T-helper 1 cell treated with Interleukin-12 subunit alpha and Interleukin-12 subunit beta and Interleukin-4 antibody, amounts not matched to agents 30 μg/mL and 1 μg/mL, for 36 hours (primary cell): ENCODE results near the gene CCR6.

Experiments used
- H3K27ac Mint-ChIP-seq: one replicate; pipeline ENCODE4 v1.8.0; 2021; ENCODE audit warnings: mild to moderate bottlenecking, mixed read lengths
- H3K27me3 Mint-ChIP-seq: one replicate; pipeline ENCODE4 v1.8.0; 2021; ENCODE audit warnings: low read depth, mixed read lengths
- H3K36me3 Mint-ChIP-seq: one replicate; pipeline ENCODE4 v1.8.0; 2021; ENCODE audit warnings: low read depth, mixed read lengths
- H3K4me1 Mint-ChIP-seq: one replicate; pipeline ENCODE4 v1.8.0; 2021; ENCODE audit warnings: low read depth, mixed read lengths
- H3K4me3 Mint-ChIP-seq: one replicate; pipeline ENCODE4 v1.8.0; 2021; ENCODE audit warnings: mild to moderate bottlenecking, moderate library complexity, mixed read lengths
- H3K9me3 Mint-ChIP-seq: one replicate; pipeline ENCODE4 v1.8.0; 2021; ENCODE audit warnings: mixed read lengths

CCR6 gene

DNA sequence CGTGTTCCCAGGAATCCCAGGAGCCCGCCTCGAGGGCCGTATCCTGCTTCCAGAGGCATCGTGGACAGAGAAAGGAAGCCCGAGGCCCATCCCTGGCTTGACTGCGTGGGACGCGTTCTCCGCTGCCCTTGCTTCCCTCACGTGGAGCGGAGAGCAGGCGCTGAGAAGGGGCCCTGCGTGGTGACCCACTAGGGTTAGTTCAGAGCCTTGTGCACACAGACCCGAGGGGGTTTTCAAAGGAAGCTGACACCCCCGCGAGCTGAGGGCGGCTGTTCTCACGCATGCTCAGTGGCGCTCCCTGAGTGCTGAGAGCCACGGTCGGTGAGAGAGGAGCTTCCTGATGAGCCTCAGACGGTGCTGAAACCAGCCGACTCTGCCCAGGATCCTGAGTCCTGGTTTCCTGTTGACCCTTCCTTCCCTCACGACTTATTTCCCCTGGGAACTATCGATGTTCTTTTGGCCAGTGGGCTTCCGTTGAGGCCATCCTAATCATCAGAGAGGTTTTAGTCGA lies 28.9 kb upstream of the CCR6 start:
- no peak overlapping the region for H3K27ac Mint-ChIP-seq
- no peaks in the 10 kb centered on the region for H3K36me3 Mint-ChIP-seq
- no peaks in the 10 kb centered on the region for H3K9me3 Mint-ChIP-seq
- peaks cover 7% of the 10 kb centered on the region for H3K27me3 Mint-ChIP-seq
- peaks cover 34% of the 10 kb centered on the region for H3K4me1 Mint-ChIP-seq
- H3K4me3 Mint-ChIP-seq = no peak overlapping the region

DNA sequence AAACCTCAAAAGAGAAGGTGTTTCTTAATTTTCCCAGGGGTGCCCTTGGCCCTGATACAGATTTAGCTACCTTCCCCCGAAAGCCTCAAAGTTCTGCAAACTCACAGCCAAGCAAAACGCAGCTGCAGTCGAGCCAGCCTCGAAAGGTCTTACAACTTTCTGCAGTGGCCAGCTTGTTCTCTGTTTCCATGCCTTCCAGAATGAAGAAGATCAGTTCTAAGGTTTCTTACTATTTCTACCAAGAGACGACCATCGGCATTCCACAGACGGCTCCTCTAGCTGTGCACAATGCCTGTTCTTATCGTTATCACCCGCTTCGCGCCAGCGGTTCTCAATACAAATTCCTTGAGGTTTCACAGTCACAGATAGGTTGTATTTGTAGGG lies 28.5 kb upstream of the CCR6 start:
- H3K4me3 Mint-ChIP-seq = no peak overlapping the region
- H3K27me3 Mint-ChIP-seq = peaks cover 8% of the 10 kb centered on the region
- H3K36me3 Mint-ChIP-seq = no peaks in the 10 kb centered on the region
- peaks cover 37% of the 10 kb centered on the region for H3K4me1 Mint-ChIP-seq
- no peaks in the 10 kb centered on the region for H3K9me3 Mint-ChIP-seq
- H3K27ac Mint-ChIP-seq = no peak overlapping the region

DNA sequence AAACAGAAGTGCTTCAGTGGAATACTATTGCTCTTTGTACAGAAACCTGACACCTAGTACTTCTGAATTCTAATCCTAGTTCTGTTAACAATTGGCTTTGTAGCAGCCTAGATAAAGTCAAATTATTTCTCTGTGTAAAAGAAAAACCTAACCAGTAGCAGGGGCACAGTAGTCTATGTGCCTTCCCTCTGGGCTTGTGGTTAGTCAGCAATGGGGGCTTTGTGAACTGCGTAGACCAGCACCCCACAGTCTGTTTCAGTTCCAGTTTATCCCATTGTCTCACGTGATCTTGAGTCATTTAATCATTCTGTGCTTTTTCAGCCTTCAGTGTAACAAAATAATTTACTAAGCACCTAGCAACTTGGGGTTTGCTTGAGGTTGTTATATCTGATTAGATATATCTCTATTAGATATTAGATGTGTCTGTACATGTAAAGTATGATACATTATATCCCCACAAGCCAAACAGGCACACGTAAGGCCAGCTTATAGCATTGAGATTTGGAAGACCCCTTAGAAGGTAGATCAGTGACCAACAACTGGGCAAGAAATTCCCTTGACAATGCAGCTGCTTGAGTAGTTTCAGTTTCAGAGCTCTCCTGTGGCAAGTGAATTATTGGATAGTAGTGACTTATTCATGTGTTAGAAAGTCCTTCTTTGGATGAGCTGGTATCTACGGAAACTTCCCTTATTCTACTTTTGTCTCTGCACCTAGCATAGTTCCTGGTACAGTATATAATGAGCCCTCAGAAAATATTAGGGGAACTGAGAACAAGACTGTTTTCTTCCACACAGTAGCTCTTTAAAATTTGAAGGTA lies 27.9 kb upstream of the CCR6 start:
- H3K9me3 Mint-ChIP-seq = no peaks in the 10 kb centered on the region
- H3K27ac Mint-ChIP-seq = peak overlapping the region; percentile 12
- peaks cover 8% of the 10 kb centered on the region for H3K27me3 Mint-ChIP-seq
- H3K36me3 Mint-ChIP-seq = no peaks in the 10 kb centered on the region
- no peak overlapping the region for H3K4me3 Mint-ChIP-seq
- H3K4me1 Mint-ChIP-seq = peaks cover 37% of the 10 kb centered on the region

DNA sequence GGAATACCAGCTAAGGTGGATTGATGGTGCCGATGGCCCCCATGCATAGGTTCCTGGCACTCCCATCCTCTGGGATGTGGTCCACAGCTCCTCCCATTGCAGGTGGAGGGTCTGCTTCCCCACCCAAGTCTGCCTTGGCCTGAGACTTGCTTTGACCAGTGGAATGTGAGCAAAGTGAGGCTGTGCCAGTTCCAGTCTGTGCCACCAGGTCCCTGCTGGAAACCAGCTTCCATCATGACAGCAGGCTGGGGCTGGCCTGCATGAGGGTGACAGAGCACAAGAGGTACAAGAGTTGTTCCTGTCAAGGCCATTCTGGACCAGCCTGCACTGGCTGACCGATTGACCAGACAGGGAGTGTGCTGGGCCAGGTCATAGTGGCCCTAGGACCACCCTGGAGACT lies 27.0 kb upstream of the CCR6 start:
- no peak overlapping the region for H3K4me3 Mint-ChIP-seq
- H3K36me3 Mint-ChIP-seq = no peaks in the 10 kb centered on the region
- H3K9me3 Mint-ChIP-seq = no peaks in the 10 kb centered on the region
- peaks cover 8% of the 10 kb centered on the region for H3K27me3 Mint-ChIP-seq
- H3K4me1 Mint-ChIP-seq = peaks cover 35% of the 10 kb centered on the region
- no peak overlapping the region for H3K27ac Mint-ChIP-seq

DNA sequence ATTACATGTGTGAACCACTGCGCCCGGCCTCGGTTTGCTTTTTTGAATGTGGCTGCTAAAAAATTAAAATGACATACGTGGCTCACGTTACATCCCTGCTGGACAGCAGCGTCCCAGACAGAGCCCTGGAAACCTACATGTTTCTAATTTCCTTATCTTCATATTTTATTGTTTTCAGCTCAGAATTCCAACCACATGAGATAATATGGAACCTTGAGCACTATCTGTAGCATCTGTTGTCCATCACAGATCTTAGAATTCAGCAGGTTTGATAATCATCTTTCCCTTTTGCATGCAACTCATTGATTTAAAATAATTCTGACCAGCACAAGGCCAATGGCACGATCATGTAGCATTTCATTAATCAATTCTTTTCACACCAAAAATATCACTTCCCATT lies 25.9 kb upstream of the CCR6 start:
- Mint-ChIP-seq H3K4me3 (no peak overlapping the region), H3K36me3 (no peaks in the 10 kb centered on the region), H3K4me1 (peaks cover 24% of the 10 kb centered on the region), H3K9me3 (no peaks in the 10 kb centered on the region), H3K27me3 (peaks cover 8% of the 10 kb centered on the region), H3K27ac (no peak overlapping the region)

DNA sequence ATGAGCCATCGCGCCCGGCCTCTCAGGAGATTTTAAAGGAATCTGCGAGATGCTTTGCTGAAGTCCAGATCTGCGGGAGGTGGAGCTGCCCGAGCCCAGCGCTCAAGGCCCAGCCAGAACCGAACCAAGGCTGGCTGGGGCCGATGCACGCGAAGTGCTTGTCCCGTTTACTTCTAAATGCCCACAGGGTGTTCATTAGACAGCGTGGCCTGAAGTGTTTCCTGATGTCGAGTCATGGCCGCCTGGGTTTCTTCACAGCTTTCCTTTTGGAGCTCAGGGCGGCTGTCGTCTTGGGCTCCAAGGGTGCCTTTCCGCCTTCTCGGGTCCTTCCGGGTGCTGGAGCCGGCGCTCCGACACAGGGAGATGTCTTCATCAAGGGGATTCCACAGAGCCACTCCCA lies 25.1 kb upstream of the CCR6 start:
- Mint-ChIP-seq H3K4me3 (no peak overlapping the region), H3K27ac (no peak overlapping the region), H3K36me3 (no peaks in the 10 kb centered on the region), H3K4me1 (peaks cover 17% of the 10 kb centered on the region), H3K27me3 (peaks cover 7% of the 10 kb centered on the region), H3K9me3 (no peaks in the 10 kb centered on the region)

DNA sequence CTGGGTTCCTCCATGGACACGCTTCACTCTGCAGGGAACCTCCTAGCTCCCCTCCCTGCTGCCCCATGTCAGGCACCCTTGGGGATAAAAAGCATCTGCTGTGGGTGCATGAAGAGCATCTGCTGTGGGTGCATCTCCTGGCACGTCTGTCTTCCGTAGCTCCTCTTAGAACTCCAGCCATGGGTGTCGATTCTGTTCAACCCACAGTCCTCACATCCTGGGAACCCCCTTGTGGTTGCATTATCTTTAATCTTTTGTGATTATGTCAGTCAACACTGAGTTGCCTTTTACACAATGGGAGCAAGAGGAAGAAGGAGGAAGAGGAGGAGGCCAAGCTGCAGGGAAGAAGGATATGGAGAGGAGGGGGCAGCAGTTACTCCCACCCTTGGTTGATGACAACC lies 24.1 kb upstream of the CCR6 start:
- Mint-ChIP-seq H3K4me3 (no peak overlapping the region), H3K36me3 (no peaks in the 10 kb centered on the region), H3K4me1 (peaks cover 23% of the 10 kb centered on the region), H3K9me3 (no peaks in the 10 kb centered on the region), H3K27me3 (peaks cover 8% of the 10 kb centered on the region), H3K27ac (no peak overlapping the region)

DNA sequence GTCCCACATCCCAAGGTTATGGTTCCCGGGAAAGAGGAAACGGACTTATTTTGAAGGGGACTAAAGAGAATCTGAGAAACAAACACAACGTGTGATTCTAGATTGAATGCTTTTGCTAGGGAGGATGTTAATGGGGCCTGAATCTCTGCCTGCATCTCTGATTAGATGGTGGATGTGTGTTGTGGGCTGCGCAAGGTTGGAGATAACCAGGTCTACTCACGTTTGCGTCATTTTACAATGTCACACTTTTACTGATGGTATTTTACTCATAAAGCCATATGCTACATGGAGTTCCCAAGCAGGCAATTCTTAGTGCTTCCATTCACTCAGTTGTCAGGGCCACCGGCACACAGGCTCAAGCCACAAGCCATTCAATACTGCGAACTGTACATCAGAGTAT lies 23.2 kb upstream of the CCR6 start:
- Mint-ChIP-seq H3K4me1 (peaks cover 17% of the 10 kb centered on the region), H3K9me3 (no peaks in the 10 kb centered on the region), H3K4me3 (no peak overlapping the region), H3K36me3 (no peaks in the 10 kb centered on the region), H3K27ac (no peak overlapping the region), H3K27me3 (peaks cover 8% of the 10 kb centered on the region)

DNA sequence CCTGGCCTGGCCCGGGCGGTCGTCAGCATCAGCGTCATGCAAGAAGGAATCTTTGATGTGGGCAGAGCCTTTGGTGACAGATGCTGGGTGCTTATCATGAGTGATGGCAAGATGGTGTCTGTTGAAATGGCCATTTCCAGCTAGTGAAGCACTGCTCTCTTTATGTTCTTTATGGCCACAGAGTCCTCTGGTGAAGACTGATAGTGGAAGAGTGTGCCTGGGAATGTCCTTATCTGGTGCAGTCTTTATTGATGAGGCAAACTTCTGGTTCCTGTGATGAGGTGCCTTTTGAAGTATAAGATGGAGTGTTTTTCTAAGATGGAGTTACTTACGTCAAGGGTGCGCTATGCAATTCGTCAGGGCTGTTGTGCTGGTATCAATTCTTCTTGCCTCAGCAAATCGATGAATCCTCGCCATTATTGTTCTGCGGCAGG lies 22.6 kb upstream of the CCR6 start:
- Mint-ChIP-seq H3K4me1 (peaks cover 13% of the 10 kb centered on the region), H3K27ac (no peak overlapping the region), H3K36me3 (no peaks in the 10 kb centered on the region), H3K4me3 (no peak overlapping the region), H3K27me3 (peaks cover 8% of the 10 kb centered on the region), H3K9me3 (no peaks in the 10 kb centered on the region)

DNA sequence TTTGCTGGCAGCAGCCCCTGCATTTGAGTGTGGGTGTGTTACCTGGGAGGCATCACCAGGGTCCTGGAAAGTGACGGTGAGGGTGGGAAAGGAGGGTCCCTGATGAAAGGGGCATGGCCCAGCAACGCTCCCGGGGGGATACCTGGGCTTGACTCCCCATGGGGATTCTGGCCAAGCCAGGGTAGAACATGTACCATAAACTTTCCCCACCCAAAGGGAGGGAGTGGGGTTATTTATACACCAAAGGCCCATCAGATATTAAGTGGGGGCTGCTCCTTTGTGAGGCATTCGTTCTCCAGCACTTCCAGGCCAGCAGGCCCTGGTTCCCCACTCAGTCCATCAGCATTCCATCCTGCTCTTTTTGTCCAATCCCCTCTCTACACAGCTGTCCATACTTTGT lies 20.6 kb upstream of the CCR6 start:
- H3K27me3 Mint-ChIP-seq = peaks cover 8% of the 10 kb centered on the region
- no peaks in the 10 kb centered on the region for H3K36me3 Mint-ChIP-seq
- H3K4me1 Mint-ChIP-seq = peaks cover 12% of the 10 kb centered on the region
- no peaks in the 10 kb centered on the region for H3K9me3 Mint-ChIP-seq
- H3K27ac Mint-ChIP-seq = no peak overlapping the region
- H3K4me3 Mint-ChIP-seq = no peak overlapping the region

DNA sequence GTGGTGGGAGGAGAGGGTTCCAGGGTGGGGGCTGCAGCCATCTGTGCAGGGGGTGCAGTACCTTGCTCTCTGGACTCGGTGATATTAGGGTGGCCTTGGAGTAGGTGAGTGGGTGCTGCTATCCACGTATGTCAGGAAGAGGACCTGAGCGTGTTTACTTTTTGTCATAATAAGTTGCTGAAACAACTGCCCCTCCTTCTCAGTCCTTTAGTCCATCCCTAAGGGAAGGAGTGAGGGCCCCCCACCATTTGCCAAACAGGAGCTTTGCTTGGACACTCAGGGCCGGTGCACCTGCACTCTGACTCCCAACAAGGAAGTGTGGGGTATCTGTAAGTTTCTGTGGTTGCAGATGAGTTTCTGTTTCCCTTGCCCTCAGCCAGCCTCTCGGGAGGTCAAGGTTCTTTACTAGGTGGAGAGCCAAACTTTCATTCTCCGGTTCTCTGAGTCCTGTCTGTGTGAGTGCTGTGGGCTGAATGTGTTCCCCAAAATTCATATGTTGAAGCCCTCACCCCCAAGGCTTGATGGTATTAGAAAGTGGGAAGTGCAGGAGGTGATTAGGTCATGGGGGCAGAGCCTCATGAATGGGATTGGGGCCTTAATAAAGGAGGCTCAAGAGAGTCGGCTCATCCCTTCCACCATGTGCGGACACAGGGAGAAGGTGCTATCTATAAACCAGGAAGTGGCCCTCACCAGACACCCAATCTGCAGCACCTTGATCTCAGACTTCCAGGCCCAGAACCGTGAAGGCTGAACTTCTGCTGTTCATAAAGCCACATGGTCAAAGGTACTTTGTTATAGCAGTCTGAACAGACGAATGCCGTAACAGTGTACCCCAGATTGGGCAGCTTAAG lies 19.6 kb upstream of the CCR6 start:
- Mint-ChIP-seq H3K27me3 (peaks cover 8% of the 10 kb centered on the region), H3K4me1 (peaks cover 12% of the 10 kb centered on the region), H3K36me3 (no peaks in the 10 kb centered on the region), H3K27ac (no peak overlapping the region), H3K4me3 (no peak overlapping the region), H3K9me3 (no peaks in the 10 kb centered on the region)

DNA sequence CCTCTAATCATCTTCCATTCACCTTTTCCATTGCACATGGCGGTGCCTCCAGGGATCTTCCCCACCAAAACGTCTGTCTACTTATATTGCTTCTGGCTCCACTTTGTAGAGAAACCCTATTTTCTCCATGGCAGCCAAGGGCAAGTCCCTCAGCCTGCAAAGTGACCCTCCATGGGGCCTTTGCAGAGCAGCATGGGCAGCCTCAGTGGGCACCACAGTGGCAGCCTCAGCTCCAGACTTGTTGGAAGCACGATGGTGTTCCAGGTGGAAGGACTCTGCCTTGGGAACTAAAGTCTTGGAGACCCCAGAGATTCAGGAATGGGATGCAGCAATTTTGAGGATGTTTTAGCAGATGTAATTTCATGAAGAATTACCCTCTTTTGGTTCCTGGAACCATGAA lies 18.5 kb upstream of the CCR6 start:
- H3K4me3 Mint-ChIP-seq = no peak overlapping the region
- peaks cover 6% of the 10 kb centered on the region for H3K4me1 Mint-ChIP-seq
- H3K27me3 Mint-ChIP-seq = peaks cover 6% of the 10 kb centered on the region
- no peaks in the 10 kb centered on the region for H3K9me3 Mint-ChIP-seq
- no peaks in the 10 kb centered on the region for H3K36me3 Mint-ChIP-seq
- H3K27ac Mint-ChIP-seq = no peak overlapping the region

DNA sequence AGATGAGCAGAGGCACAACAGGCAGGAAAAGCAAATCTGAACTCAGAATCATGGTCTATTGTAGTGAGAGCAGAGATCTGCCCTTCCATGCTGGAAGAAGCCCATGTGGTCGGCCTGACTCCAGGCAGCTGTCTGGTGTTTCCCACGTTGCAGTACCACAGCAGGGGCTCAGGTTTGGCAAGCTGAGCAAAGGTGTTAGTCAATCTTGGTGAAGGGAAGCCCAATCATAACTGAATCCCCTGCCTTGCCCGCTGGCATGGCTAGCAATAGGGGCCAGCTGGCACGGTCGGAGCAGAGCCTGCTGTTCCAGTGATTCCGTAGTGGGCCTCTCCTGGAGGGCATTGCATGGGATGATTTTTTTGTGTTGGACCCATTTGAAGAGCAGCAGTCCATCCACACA lies 17.8 kb upstream of the CCR6 start:
- Mint-ChIP-seq H3K36me3 (no peaks in the 10 kb centered on the region), H3K27me3 (peaks cover 10% of the 10 kb centered on the region), H3K4me1 (peaks cover 6% of the 10 kb centered on the region), H3K27ac (no peak overlapping the region), H3K9me3 (no peaks in the 10 kb centered on the region), H3K4me3 (no peak overlapping the region)

DNA sequence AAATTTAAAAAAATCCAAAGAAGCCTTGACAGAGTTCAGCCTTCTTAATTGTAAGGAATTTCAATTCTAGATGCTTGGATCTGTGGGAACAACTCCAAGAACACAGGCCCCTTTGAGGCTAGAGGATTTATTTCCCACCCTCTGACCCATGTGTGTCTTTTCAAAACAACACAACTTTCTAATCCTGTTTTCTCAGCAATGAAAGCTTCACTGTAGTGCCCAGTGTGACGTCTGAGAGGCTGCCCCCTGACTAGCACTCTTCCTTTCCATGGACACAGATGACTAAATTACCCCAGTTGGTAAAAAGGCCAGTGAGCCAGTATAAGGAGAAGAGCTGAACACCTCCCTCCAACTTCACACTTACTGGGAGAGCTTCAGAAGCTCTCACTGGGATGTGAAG lies 16.5 kb upstream of the CCR6 start:
- Mint-ChIP-seq H3K9me3 (no peaks in the 10 kb centered on the region), H3K27ac (no peak overlapping the region), H3K4me1 (peaks cover 6% of the 10 kb centered on the region), H3K4me3 (no peak overlapping the region), H3K27me3 (peaks cover 10% of the 10 kb centered on the region), H3K36me3 (no peaks in the 10 kb centered on the region)

DNA sequence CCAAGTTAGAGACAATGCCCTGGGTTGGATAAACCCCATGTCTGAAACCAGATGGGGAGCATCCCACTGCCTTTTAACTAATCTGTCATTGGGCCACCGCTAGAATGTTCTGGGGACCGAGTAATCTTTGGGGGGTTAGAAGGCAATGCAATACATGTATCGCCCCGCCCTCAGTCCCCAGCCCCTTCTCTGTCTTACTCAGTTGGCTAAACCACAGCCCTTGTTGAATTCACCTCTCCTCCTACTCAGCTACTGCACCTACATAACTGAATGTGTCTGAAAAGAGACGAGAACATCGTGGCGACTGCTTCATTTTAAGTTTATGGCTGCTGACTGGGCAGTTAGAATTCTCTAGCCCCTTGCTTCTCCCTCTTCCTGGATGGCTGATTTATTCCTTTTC lies 15.1 kb upstream of the CCR6 start:
- Mint-ChIP-seq H3K9me3 (no peaks in the 10 kb centered on the region), H3K27me3 (peaks cover 13% of the 10 kb centered on the region), H3K27ac (no peak overlapping the region), H3K4me3 (no peak overlapping the region), H3K36me3 (no peaks in the 10 kb centered on the region), H3K4me1 (peaks cover 6% of the 10 kb centered on the region)
